MCF 10A (cell line): ENCODE data around the gene BCAS1. TPM values are rescaled to one million over a fixed set of nuclear protein-coding genes. Genes with fewer than 3 reads are reported as not detected.
"Not testable (repeated sequence)": the region's sequence is repeated elsewhere in the genome, so short reads cannot be mapped to it uniquely, and the experiment has no call there.

ENCODE experiments used
- BruUV-seq: library from RNA; stranded (reverse); fragments of 400-500 nt; replicated peaks from 2 replicates; lab custom pipeline; 2021; lab: Mats Ljungman, UMichigan
- CTCF ChIA-PET: fragments of 300-600 bp; sonication (Branson Sonifier 250); formaldehyde crosslinking; extraction: SDS; loops from one replicate; lab custom pipeline; 2021; ENCODE audit warnings: antibody characterized with exemption, inconsistent platforms; lab: Yijun Ruan, JAX
- POLR2A ChIA-PET: fragments of 300-600, 350-650 bp; sonication (Branson Sonifier 250); formaldehyde crosslinking; extraction: SDS; loops from one replicate; lab custom pipeline; 2020; ENCODE audit warnings: antibody characterized with exemption, inconsistent platforms; lab: Yijun Ruan, JAX
- DNase-seq: peaks from one replicate; pipeline ENCODE4 v3.0.0-alpha.2; 2018; ENCODE audit not compliant: unreplicated experiment
- H3K27ac Mint-ChIP-seq: one replicate; pipeline ENCODE4 v1.8.0; 2022; ENCODE audit warnings: mild to moderate bottlenecking, low read depth, mixed read lengths; ENCODE audit not compliant: unreplicated experiment
- H3K27me3 Mint-ChIP-seq: one replicate; pipeline ENCODE4 v1.8.0; 2022; ENCODE audit warnings: mixed read lengths; ENCODE audit not compliant: insufficient read depth, unreplicated experiment
- H3K36me3 Mint-ChIP-seq: one replicate; pipeline ENCODE4 v1.8.0; 2022; ENCODE audit warnings: mild to moderate bottlenecking, moderate library complexity, mixed read lengths; ENCODE audit not compliant: insufficient read depth, unreplicated experiment
- H3K4me1 Mint-ChIP-seq: one replicate; pipeline ENCODE4 v1.8.0; 2022; ENCODE audit warnings: mixed read lengths; ENCODE audit not compliant: insufficient read depth, unreplicated experiment
- H3K4me3 Mint-ChIP-seq: one replicate; pipeline ENCODE4 v1.8.0; 2022; ENCODE audit warnings: mild to moderate bottlenecking, moderate library complexity, mixed read lengths; ENCODE audit not compliant: unreplicated experiment
- H3K9me3 Mint-ChIP-seq: one replicate; pipeline ENCODE4 v1.8.0; 2022; ENCODE audit warnings: mixed read lengths; ENCODE audit not compliant: unreplicated experiment
- CTCF ChIP-seq: fragments of 200-600 bp; IDR thresholded peaks from one replicate; pipeline ENCODE4 v1.8.0; 2022; ENCODE audit warnings: antibody characterized with exemption, mild to moderate bottlenecking; ENCODE audit not compliant: unreplicated experiment
- intact Hi-C: fragments of 100-400 bp; cut with micrococcal nuclease; formaldehyde crosslinking; loops from 2 replicates; pipeline ENCODE4 v1.14.1; 2022
- total RNA-seq: library from RNA; stranded (reverse); gene quantifications from 2 replicates; pipeline ENCODE4 v1.2.3, GENCODE V29; 2022

The BCAS1 gene
- total RNA-seq, 1 experiment from 2014 or later = not detected

DNA sequence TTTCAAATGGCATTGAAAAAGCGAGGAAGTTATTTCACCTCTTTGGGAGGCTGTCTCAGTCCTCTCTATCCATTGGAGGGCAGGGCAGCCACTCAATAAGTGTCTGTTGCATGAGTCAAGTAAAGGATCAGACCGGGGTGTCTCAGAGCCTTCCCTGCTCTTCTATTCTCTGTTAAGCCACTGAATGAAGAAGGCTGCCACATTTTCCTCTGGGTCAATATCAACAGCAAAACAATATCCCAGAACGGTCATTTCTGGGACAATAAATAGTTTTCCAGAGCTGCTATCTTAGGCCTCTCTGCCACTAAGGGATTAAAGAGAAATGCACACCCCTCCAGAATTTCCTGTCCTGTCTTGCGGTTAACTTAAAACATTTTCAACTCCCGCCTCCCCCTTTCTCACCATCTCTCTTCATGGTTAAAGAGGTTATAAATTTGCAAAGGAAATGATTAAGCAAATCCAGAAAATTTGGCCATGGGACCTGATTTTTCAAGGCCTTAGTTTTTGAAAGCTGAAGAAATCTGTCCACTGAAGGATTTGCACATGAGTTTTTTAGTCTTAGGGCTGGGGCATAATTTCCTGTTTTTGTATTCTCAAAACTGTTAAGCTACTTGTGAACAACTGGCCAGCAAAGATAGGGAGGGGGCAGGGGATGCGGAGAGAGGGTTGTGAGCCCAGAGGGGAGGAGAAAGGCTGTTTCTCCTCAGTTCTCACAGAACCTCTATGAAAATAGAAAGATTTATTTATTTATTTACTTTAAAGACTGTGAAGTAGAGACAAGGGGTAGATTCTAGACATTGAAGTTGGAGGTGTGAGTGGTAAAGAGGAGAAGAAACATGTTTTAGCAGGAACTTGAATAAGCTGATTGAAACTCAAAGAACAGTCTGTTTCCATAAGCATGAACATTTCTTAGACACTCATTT, 135.7 kb downstream of the BCAS1 start:
- Mint-ChIP-seq H3K4me1 (peaks cover 15% of the 10 kb centered on the region), H3K27ac (no peak overlapping the region), H3K4me3 (no peak overlapping the region), H3K27me3 (no peaks in the 10 kb centered on the region), H3K9me3 (no peaks in the 10 kb centered on the region), H3K36me3 (no peaks in the 10 kb centered on the region)
- ChIA-PET POLR2A (interaction anchor here (0.5 to 1.9 kb wide), 7 partner anchors 8 to 259 kb away, joined by 3 to 12 read pairs (median 3); no protein-coding TSS in a partner anchor), CTCF (interaction anchor here (0.6 to 1.9 kb wide), 11 partner anchors 13 to 1623 kb away, joined by 3 to 7 read pairs (median 4); no protein-coding TSS in a partner anchor)
- intact Hi-C loops = no loop called here
- DNase-seq = no peak
- TF ChIP-seq CTCF = no peak
- BruUV-seq = no TSS peak

- intact Hi-C loops = no loop called here
- DNase-seq = no peak
- Mint-ChIP-seq H3K4me3 (no peak overlapping the region), H3K36me3 (no peaks in the 10 kb centered on the region), H3K27me3 (no peaks in the 10 kb centered on the region), H3K4me1 (peaks cover 9% of the 10 kb centered on the region), H3K27ac (no peak overlapping the region), H3K9me3 (no peaks in the 10 kb centered on the region)
- no TSS peak for BruUV-seq
- CTCF ChIA-PET = interaction anchor here (0.7 to 1.9 kb wide), 4 partner anchors 15 to 355 kb away, joined by 3 to 7 read pairs (median 4); no protein-coding TSS in a partner anchor
- TF ChIP-seq CTCF = no peak
- POLR2A ChIA-PET = interaction anchor here (0.6 to 0.8 kb wide), 3 partner anchors 129 to 1799 kb away, joined by 3 to 4 read pairs (median 3); no protein-coding TSS in a partner anchor
These were observed 137.1 kb downstream of the BCAS1 start for GRCh38 chr20:53933232-53933846.

GRCh38 chr20:53932655-53933192, 137.7 kb downstream of the BCAS1 start:
- H3K4me1 Mint-ChIP-seq, H3K27ac Mint-ChIP-seq, DNase-seq, H3K4me3 Mint-ChIP-seq, H3K27me3 Mint-ChIP-seq, H3K9me3 Mint-ChIP-seq, H3K36me3 Mint-ChIP-seq, intact Hi-C loops, BruUV-seq: not testable (repeated sequence)
- ChIA-PET CTCF (interaction anchor here (0.7 to 1.7 kb wide), 5 partner anchors 17 to 385 kb away, joined by 3 to 6 read pairs (median 5); no protein-coding TSS in a partner anchor), POLR2A (interaction anchor here (0.6 to 3.3 kb wide), 3 partner anchors 9 to 1798 kb away, joined by 3 to 13 read pairs (median 3); no protein-coding TSS in a partner anchor)

GRCh38 chr20:53931597-53931996, 138.8 kb downstream of the BCAS1 start:
- BruUV-seq = no TSS peak
- ChIA-PET POLR2A (interaction anchor here (0.9 to 3.3 kb wide), 5 partner anchors 8 to 335 kb away, joined by 3 to 13 read pairs (median 7); no protein-coding TSS in a partner anchor), CTCF (interaction anchor here (0.5 to 2.2 kb wide), 10 partner anchors 8 to 1788 kb away, joined by 3 to 14 read pairs (median 4); no protein-coding TSS in a partner anchor)
- no peak overlapping the region for H3K4me3 Mint-ChIP-seq
- no peak for DNase-seq
- H3K27me3 Mint-ChIP-seq = no peaks in the 10 kb centered on the region
- peaks cover 15% of the 10 kb centered on the region for H3K4me1 Mint-ChIP-seq
- no peak for TF ChIP-seq CTCF
- no peaks in the 10 kb centered on the region for H3K9me3 Mint-ChIP-seq
- intact Hi-C loops = no loop called here
- no peak overlapping the region for H3K27ac Mint-ChIP-seq
- H3K36me3 Mint-ChIP-seq = no peaks in the 10 kb centered on the region
